GM19438 (cell line): ENCODE results near the gene MRPL20.

Source experiments
- ATAC-seq: cut with Tn5 transposase; IDR thresholded peaks from one replicate; pipeline ENCODE4 v1.9.1; 2021; ENCODE audit warnings: low read depth; ENCODE audit not compliant: unreplicated experiment

MRPL20 gene

GRCh38 chr1:1366699-1367066 lies 40.4 kb downstream of the MRPL20 start:
- no peak for ATAC-seq

DNA sequence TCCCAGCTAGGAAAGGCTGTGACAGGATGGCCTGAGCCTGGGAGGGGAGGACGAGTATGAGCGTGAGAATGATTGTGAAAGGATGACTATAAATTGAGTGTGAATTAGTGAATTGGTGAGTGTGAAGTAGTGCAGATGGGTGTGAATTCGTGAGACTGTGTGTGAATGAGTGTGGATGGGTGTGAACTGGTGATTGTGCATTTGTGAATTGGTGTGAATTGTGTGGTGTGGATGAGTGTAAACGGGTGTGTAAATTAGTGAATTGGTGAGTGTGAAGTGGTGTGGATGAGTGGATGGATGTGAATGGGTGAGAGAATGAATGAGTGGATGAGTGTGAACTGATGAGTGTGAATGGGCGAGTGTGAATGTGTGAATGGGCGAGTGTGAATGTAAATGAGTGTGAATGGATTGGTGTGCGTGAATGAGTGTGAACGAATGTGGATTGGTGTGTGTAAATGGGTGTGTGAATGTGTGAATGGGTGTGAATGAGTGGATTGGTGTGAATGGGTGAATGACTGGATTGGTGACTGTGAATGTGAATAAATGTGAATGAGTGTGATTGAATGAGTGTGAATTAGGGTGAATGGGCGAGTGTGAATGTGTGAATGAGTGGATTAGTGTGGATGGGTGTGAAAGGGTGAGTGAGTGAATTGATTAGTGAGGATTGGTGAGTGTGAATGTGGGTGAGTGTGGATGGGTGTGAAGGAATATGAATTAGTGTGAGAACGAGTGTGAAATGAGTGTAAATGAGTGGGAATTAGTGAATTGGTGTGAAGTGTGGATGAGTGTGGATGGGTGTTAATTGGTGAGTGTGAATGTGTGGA lies 41.0 kb downstream of the MRPL20 start:
- ATAC-seq = no peak

GRCh38 chr1:1364266-1364665 lies 42.8 kb downstream of the MRPL20 start:
- no peak for ATAC-seq

DNA sequence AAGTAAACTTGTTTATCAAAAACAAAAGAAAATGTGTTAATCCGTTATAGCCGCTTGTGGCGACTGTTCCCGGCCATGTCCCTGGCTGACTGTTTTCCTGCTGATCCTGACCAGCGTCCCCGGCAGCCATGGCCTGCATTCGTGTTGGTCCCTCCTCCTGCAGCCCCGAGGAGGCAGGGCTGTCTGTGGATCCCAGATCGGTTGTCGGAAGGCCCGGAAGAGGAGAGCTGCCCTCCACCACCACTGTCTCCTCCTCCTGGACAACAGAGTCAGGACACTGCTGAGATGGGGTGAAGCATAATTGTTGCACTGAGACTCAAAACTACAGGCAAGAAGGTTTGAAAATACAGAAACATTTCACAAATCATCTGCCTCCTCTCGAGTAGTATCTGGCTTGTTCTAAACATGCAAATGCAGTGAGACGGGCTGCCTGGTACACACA lies 45.1 kb downstream of the MRPL20 start:
- no peak for ATAC-seq

GRCh38 chr1:1361233-1361981 lies 45.7 kb downstream of the MRPL20 start:
- no peak for ATAC-seq

- ATAC-seq = no peak
Measured at GRCh38 chr1:1360506-1361169, 46.5 kb downstream of the MRPL20 start.

DNA sequence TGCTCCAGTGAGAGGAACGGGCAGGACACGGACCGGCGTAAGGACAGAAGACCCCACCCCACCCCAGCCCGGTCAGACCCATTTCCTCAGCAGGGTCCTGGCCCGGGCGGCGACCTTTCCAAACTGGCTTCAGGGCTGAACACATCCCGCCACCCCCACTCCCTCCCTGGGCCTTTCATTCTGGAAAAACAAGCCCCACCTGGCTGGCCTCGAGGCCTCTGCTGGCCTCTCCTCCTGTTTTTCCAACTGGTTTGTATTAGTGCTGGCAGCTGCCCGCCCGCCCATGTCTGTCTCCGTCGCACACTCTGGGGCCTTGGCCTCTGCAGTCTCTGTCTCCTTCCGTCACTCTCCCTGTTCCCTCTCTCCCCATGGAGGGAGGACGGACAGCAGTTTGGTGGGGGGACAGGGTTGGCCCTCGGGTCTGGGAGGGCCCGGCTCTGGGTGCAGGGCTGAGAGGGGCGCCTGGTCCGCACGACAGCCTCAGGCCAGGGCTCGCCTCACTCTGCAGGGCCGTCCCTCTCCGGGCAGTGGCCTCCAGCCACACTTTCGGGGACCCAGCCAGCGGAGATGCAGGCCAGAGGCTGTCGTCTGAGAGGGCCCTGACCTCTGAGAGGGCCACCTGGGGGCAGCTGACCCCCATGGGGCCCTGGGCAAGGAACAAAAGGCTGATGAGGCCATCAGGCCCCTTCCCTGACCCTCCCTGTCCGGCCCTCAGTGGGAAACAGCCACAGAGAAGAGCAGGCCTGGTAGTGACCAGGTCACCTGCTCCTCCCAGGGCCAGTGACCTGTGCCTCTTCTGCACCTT lies 47.2 kb downstream of the MRPL20 start:
- no peak for ATAC-seq

GRCh38 chr1:1359308-1359663 lies 47.8 kb downstream of the MRPL20 start:
- no peak for ATAC-seq

DNA sequence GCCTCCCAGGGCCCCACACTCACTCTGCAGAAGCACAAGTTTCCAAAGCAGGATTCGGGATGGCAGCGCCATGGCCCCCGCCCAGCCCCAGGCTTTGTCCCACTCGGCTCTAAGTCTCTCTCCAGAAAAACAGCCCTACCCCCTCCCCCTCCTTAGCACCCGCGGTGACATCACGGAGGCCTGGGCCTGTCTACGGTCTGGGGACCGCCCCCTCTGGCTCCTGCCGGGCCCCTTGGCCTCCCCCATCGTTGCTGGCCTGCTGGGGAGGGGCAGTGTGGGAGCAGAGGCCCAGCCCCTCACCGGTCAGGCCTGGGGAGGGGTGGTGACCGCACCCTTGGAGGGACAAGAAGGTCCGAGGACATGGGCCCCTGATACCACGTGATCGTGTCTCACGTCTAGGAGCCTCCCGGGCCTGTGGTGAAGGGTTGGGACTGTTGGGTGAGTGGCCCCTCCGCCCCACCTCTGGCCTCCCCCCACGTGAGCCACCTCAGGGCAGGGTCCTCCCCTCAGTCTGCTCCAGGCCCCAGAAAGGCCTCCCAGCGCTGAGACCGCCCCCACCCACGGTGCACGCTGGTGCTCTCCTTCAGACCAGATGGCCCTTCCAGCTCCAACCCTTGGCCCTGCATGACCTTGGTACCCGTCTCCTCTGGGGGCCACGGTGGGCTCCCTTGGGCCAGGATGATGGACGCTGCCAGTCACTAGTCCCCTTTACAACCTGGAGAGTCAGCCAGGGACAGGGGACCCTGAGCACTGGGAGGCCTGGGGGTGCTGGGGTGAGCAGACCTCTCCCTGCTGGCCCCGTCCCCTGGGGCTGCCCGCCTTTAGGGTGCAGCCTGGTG lies 48.4 kb downstream of the MRPL20 start, which contains the start of gene MXRA8:
TSS of gene MXRA8 (minus strand) at position 123 of the 839 bp plus-strand sequence. CDS start at position 72, 51 bp downstream.
- no peak for ATAC-seq

DNA sequence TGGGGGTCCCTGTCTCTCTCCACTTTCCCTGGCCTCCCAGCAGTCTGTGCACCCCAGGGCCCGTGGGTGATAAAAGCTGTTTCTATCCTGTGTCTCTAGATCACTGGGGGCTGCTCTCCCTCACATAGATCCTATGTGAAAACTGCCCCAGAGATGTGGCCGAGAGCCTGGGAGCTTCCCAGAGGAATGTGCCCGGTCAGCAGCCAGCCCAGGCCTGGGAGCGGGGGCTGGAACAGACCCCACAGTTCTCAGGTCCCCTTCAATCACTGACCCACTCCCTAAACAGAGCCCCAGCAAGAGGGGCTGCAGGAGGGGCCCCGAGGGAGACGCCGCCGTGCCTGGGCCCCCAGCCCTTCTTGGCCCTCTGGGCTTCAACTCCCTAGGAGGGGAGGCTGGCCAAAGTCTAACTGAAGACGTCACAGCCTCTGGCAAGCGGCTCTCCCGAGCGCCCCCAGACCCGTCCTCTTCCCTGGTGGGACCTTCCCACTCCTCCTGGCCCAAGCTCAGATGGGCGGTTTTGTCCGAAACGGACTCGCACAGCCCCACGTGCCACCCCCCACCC lies 49.1 kb downstream of the MRPL20 start:
- no peak for ATAC-seq

DNA sequence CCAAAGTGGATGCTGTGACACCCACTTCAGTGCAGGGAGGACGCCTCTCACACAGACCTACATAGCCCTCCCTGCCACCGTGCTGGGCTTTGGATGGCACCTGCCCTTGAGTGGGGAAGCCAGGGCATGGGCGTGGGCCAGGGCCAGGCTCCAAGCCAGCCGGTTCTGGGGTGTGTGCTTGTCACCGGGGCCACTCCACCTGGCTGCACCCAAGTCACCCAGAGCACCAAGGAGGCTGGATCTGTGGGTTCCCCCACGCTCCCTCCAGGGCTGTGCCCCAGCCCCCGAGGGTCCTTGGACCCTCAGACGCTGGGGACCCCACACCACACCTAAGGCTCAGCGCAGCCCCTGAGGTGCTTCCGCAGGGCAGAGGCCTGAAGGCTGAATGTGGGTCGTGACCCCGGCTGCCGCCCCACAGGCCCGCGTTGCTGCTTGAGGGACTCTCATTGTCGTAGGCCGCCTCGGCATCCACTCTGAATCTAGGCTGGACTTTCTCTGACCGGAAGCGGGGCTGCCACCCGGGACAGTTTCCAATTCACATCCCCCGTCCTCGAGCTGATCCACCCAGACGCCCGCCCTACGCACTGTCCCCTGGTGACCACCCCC lies 50.2 kb downstream of the MRPL20 start:
- ATAC-seq = no peak

DNA sequence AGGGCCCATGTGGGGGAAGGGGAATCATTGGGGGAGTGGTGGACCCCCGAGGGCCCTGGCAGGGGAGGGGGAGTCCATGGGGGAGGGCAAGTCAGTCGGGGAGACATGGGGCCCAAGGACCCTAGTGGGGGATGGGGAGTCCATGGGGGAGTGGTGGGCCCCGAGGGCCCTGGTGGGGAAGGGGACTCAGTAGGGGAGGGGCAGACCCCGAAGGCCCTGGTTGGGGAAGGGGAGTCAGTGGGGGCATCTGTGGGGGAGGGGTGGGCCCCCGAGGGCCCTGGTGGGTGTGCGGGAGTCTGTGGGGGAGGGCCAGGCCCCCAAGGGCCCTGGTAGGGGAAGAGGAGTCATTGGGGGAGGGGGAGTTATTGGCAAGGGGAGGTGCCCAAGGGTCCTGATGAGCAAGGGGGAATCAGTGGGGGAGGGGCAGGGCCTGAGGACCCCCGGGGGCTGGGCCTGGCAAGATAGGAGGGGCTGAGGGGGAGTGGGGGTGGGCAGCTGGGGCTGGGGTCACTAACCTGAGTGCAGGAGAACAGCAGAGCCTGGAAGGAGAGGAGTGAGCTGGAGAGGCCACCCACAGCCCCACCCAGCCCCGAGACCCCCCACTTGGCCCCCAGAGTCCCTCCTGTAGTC lies 50.8 kb downstream of the MRPL20 start:
- no peak for ATAC-seq

DNA sequence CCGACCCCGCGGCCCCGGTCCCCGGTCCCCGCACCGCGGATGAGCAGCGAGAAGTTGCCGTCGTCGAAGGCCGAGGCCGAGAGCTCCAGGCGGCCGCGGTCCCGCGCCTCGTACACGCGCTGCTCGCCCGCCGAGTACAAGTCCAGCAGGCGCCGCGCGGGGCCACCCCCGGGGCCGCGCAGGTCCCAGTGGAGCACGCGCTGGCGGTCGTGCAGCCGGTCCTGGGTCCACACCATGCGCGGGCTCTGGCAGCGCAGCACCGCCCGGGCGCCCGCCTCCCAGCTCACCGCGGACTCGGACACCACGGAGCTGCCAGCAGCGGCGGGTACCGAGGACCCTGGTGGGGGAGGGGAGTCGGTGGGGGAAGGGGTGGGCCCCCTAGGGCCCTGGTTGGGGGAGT lies 51.7 kb downstream of the MRPL20 start:
- ATAC-seq = no peak

DNA sequence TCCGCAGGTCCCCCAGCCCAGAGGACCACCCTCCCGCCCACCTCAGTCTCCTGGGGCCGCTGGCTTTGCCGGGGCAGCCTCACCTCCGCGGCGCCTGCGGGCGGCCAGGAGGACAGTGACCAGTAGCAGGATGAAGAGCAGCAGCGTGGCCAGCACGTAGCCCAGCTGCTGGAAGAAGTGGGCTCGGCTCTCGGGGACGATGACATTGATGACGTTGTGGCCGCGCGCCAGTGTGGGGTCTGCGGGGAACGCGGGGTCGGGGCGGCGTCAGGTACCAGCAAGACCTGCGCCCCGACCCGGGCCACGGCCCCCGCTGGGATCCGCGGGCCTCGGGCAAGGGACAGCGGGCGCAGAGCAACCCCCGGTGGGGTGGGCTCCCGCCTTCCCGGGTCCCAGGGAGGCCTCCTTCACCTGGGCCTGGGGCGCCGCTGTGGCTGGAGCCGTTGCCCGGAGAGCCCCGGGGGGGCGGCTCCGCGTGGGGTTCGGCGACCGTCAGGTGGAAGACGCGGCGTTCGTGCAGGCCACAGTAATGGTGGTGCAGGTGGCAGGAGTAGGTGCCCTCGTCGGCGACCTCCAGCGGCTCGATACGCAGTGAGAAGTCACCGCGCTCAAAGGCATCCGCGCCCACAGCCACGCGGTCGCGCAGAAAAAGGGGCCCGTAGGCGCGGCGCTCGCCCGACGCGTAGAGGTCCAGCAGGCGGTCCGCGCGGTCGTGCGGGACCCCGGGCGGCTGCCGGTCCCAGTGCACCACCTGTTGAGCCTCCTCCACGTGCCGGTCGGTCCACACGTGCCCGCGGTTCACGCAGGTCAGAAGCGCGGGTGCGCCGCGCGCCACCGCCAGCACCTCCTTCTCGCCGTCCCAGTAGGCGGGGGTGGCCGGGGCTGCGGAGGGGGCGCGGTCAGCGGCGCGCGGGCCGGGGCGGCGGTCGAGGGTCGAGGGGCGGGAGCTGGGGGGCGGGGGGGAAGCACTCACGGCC lies 52.5 kb downstream of the MRPL20 start:
- no peak for ATAC-seq

DNA sequence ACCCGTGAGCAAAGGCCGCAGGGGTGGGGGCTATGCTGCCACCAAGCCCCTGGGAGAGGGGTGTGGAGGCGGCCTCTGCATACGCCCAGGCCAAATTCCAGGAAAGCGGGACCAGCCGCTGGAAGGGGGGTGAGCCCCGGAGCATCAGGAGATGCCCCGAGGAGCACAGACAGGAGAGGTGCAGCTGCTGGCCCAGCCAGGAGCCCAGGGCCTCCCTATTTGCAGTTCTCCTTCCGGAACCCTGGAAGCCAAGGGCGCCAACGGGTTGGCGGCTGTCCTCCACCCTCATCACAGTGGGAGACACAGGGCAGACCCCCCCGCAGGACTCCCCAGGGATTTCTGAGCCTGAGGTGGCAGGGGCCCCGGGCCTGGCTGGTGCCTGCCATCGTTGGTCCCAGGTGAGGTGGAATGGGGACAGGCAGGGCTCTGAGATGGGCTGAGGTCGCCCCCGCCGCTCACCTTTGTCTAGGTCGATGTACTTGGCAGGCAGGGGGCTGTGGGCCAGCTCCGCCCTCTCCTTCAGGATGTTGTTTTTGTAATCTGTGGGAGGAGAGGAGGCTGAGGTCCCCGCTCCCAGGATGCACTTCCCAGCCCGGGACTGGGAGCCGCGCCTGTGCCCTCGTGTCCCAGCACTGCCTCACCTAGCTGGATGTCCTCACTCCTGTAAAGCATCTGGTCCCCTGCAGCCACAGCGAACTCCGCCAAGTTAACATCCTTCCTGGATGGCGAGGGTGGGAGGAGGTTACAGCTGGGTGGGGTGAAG lies 53.5 kb downstream of the MRPL20 start:
- no peak for ATAC-seq

DNA sequence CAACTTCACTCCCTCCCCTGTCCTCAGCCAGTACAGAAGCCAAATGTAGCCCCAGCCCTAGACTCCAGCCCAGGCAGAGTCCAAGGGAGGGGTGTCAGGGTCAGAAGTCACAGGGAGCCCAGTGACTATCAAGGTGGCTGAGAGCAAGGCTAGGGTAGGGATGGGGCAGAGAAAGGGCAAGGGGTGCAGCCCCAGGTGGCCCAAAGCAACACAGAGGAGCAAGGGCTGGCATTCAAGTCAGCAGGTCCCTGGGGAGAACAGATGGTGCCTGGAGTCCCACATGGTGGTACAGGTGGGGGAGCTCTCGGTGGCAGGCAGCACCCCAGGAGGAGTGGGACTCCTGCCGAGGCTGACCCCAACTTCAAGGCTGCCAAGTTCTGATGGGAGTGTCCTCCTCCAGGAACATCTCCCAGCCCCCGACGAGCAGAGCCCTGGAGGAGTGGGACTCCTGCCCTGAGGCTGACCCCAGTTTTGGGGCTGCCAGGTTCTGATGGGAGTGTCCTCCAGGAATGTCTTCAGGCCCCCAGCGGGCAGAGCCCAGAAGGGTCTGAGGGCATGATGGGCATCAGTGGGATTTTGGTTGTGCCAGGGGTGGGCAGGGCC lies 54.2 kb downstream of the MRPL20 start:
- no peak for ATAC-seq
